ENCODE data around the gene APOBEC2. TPM values are rescaled to one million over a fixed set of nuclear protein-coding genes. Genes with fewer than 3 reads are reported as not detected.

The APOBEC2 gene
- total RNA-seq, 6 experiments from 2014 or later, result not detected

- DNase-seq, result no peak
- Mint-ChIP-seq H3K27ac (no peak overlapping the region), H3K9me3 (no peaks in the 10 kb centered on the region), H3K4me3 (no peak overlapping the region), H3K36me3 (ENCODE audit: low read depth) (no peaks in the 10 kb centered on the region), H3K27me3 (ENCODE audit: insufficient read depth) (peaks cover 31% of the 10 kb centered on the region), H3K4me1 (ENCODE audit: low read depth) (peaks cover 23% of the 10 kb centered on the region)
- TF ChIP-seq CTCF (IDR thresholded peaks at IDR 0.05), result 0 out of 2 replicates have a peak, but pooled peaks have one; percentile 10
Measured at GRCh38 chr6:41047745-41048732, 5.0 kb upstream of the APOBEC2 start.

GRCh38 chr6:41049521-41049920 lies 3.5 kb upstream of the APOBEC2 start:
- TF ChIP-seq CTCF (IDR thresholded peaks at IDR 0.05), result no peak
- Mint-ChIP-seq H3K27me3 (ENCODE audit: insufficient read depth) (peaks cover 29% of the 10 kb centered on the region), H3K9me3 (no peaks in the 10 kb centered on the region), H3K4me1 (ENCODE audit: low read depth) (peaks cover 22% of the 10 kb centered on the region), H3K27ac (peak overlapping the region; percentile 80; the same call in 1 of the 2 replicates), H3K36me3 (ENCODE audit: low read depth) (no peaks in the 10 kb centered on the region), H3K4me3 (peak overlapping the region; percentile 33)
- peak; percentile 71 for DNase-seq

GRCh38 chr6:41049955-41050354 lies 3.0 kb upstream of the APOBEC2 start:
- peak overlapping the region; percentile 33; the same call in 1 of the 2 replicates for H3K4me3 Mint-ChIP-seq
- DNase-seq, result no peak
- H3K9me3 Mint-ChIP-seq, result no peaks in the 10 kb centered on the region
- H3K36me3 Mint-ChIP-seq (ENCODE audit: low read depth), result no peaks in the 10 kb centered on the region
- peak overlapping the region; percentile 80; the same call in 1 of the 2 replicates for H3K27ac Mint-ChIP-seq
- peaks cover 29% of the 10 kb centered on the region for H3K27me3 Mint-ChIP-seq (ENCODE audit: insufficient read depth)
- TF ChIP-seq CTCF (IDR thresholded peaks at IDR 0.05), result no peak
- H3K4me1 Mint-ChIP-seq (ENCODE audit: low read depth), result peaks cover 22% of the 10 kb centered on the region

GRCh38 chr6:41050536-41050935 lies 2.5 kb upstream of the APOBEC2 start:
- H3K4me3 Mint-ChIP-seq, result no peak overlapping the region
- H3K36me3 Mint-ChIP-seq (ENCODE audit: low read depth), result no peaks in the 10 kb centered on the region
- DNase-seq, result no peak
- peaks cover 30% of the 10 kb centered on the region for H3K27me3 Mint-ChIP-seq (ENCODE audit: insufficient read depth)
- no peak overlapping the region for H3K27ac Mint-ChIP-seq
- peaks cover 22% of the 10 kb centered on the region for H3K4me1 Mint-ChIP-seq (ENCODE audit: low read depth)
- H3K9me3 Mint-ChIP-seq, result no peaks in the 10 kb centered on the region
- TF ChIP-seq CTCF (IDR thresholded peaks at IDR 0.05), result no peak

GRCh38 chr6:41051873-41052272 lies 1.1 kb upstream of the APOBEC2 start:
- Mint-ChIP-seq H3K27me3 (ENCODE audit: insufficient read depth) (peaks cover 29% of the 10 kb centered on the region), H3K4me3 (no peak overlapping the region), H3K36me3 (ENCODE audit: low read depth) (no peaks in the 10 kb centered on the region), H3K4me1 (ENCODE audit: low read depth) (peaks cover 22% of the 10 kb centered on the region), H3K9me3 (no peaks in the 10 kb centered on the region), H3K27ac (no peak overlapping the region)
- no peak for DNase-seq
- no peak for TF ChIP-seq CTCF (IDR thresholded peaks at IDR 0.05)

All from HFFc6 (cell line).